Gastrocnemius medialis (tissue), 4 donors: ENCODE results near the gene C16orf95. TPM values are rescaled to one million over a fixed set of nuclear protein-coding genes. Genes with fewer than 3 reads are reported as not detected.

Source experiments
- ATAC-seq, 2 donors: fragments of 150-250 bp; one replicate each; pipeline ENCODE4 v1.9.1; 2016
- DNase-seq, 2 donors: peaks; one replicate each; pipeline ENCODE4 v3.0.0-alpha.2; 2019
- H3K27ac ChIP-seq, 4 donors: fragments of 200-600 bp; sonication (generic); 1 replicate in 1 of 4; 2 replicates in 3 of 4; pipeline ENCODE4 v1.5.1; 2016 to 2018; ENCODE audit warnings: mild to moderate bottlenecking in 2 of 4, moderate library complexity in 1 of 4
- H3K27me3 ChIP-seq, 3 donors: fragments of 200-600 bp; sonication (generic) in 2 of 3; 1 replicate in 1 of 3; 2 replicates in 2 of 3; pipeline versions ENCODE4 v1.5.1 to v1.6.0; 2016 to 2019; ENCODE audit warnings: mild to moderate bottlenecking in 1 of 3, moderate library complexity in 1 of 3
- H3K36me3 ChIP-seq, 2 donors: fragments of 200-600 bp; sonication (generic) in 1 of 2; one replicate each; pipeline ENCODE4 v1.5.1; 2017 to 2018
- H3K4me1 ChIP-seq, 2 donors: fragments of 200-600 bp; sonication (generic) in 1 of 2; one replicate each; pipeline ENCODE4 v1.5.1; 2016 to 2017; ENCODE audit warnings: mild to moderate bottlenecking in 2 of 2
- H3K4me3 ChIP-seq, 4 donors: fragments of 200-600 bp; sonication (generic) in 3 of 4; 1 replicate in 1 of 4; 2 replicates in 3 of 4; pipeline ENCODE4 v1.5.1; 2016 to 2019; ENCODE audit warnings: mild to moderate bottlenecking in 2 of 4
- H3K9me3 ChIP-seq, 3 donors: fragments of 200-600 bp; sonication (generic) in 2 of 3; 1 replicate in 1 of 3; 2 replicates in 2 of 3; pipeline ENCODE4 v1.5.1; 2016 to 2019
- POLR2A ChIP-seq, 2 donors: fragments of 450-650 bp; IDR thresholded peaks; one replicate each; pipeline ENCODE4 v1.6.1; 2017; ENCODE audit warnings: antibody characterized with exemption in 2 of 2, mild to moderate bottlenecking in 2 of 2, moderate library complexity in 2 of 2
- in situ Hi-C, 4 donors: fragments of 200-750 bp; cut with MboI; loops; one replicate each; pipeline versions ENCODE4 v1.15.0 to v1.8.0; 2017; ENCODE audit warnings: low sequenced_read_pairs in 4 of 4
- intact Hi-C: fragments of 100-400 bp; cut with DNase I; formaldehyde crosslinking; loops from one replicate; pipeline ENCODE4 v1.15.1; 2023; ENCODE audit warnings: low total_unique reads
- total RNA-seq, 4 donors: library from RNA; depleted of rRNA; stranded (reverse); fragments of >200 nt; gene quantifications; one replicate each; pipeline versions ENCODE4 v1.1.0 to v1.2.3, GENCODE V29; 2016
- TF ChIP-seq, protein P1 (sequence below), 5 experiments: fragments of 450-650 bp in 3 of 5; fragments of 200-600 bp in 2 of 5; sonication (generic) in 2 of 5; IDR thresholded peaks in 4 of 5; conservative IDR thresholded peaks in 1 of 5; 1 replicate in 4 of 5; 2 replicates in 1 of 5; pipeline ENCODE4 v1.5.1; 2016 to 2019; ENCODE audit warnings: antibody characterized with exemption in 5 of 5, mild to moderate bottlenecking in 3 of 5, moderate library complexity in 3 of 5

The C16orf95 gene
- total RNA-seq, 4 donors from 2014 or later, result 0.22 to 3.8 (median 1.3) TPM

GRCh38 chr16:87328846-87329245 lies 11.7 kb upstream of the C16orf95 start:
- intact Hi-C loops, result no loop called here
- Histone ChIP-seq H3K27me3 (no peaks in the 10 kb centered on the region), H3K4me1 (peaks cover 46 to 65% of the 10 kb centered on the region in 2 donors), H3K27ac (peak overlapping the region; percentile 62 to 78 (median 72)), H3K9me3 (no peaks in the 10 kb centered on the region), H3K36me3 (peaks cover 0 to 41% of the 10 kb centered on the region in 2 donors), H3K4me3 (no peak overlapping the region)
- peak; percentile 13 to 18 for ATAC-seq
- in situ Hi-C loops, result loop anchor here in 1 of 4 donors (10.0 kb wide), 1 partner anchor 46 kb away; no protein-coding TSS in a partner anchor
- TF ChIP-seq POLR2A (IDR thresholded peaks at IDR 0.05), result no peak
- TF ChIP-seq, protein P1, sequence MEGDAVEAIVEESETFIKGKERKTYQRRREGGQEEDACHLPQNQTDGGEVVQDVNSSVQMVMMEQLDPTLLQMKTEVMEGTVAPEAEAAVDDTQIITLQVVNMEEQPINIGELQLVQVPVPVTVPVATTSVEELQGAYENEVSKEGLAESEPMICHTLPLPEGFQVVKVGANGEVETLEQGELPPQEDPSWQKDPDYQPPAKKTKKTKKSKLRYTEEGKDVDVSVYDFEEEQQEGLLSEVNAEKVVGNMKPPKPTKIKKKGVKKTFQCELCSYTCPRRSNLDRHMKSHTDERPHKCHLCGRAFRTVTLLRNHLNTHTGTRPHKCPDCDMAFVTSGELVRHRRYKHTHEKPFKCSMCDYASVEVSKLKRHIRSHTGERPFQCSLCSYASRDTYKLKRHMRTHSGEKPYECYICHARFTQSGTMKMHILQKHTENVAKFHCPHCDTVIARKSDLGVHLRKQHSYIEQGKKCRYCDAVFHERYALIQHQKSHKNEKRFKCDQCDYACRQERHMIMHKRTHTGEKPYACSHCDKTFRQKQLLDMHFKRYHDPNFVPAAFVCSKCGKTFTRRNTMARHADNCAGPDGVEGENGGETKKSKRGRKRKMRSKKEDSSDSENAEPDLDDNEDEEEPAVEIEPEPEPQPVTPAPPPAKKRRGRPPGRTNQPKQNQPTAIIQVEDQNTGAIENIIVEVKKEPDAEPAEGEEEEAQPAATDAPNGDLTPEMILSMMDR (IDR thresholded peaks at IDR 0.05 in 4 of 5, conservative IDR thresholded peaks at IDR 0.05 in 1 of 5), result no peak
- DNase-seq, result no peak

GRCh38 chr16:87327798-87328495 lies 10.8 kb upstream of the C16orf95 start:
- DNase-seq, result no peak
- TF ChIP-seq, protein P1 (IDR thresholded peaks at IDR 0.05 in 4 of 5, conservative IDR thresholded peaks at IDR 0.05 in 1 of 5), result no peak
- no peak for TF ChIP-seq POLR2A (IDR thresholded peaks at IDR 0.05)
- Histone ChIP-seq H3K36me3 (peaks cover 0 to 32% of the 10 kb centered on the region in 2 donors), H3K4me1 (peaks cover 46 to 63% of the 10 kb centered on the region in 2 donors), H3K27me3 (no peaks in the 10 kb centered on the region), H3K9me3 (no peaks in the 10 kb centered on the region), H3K27ac (peak overlapping the region; percentile 62 to 78 (median 74)), H3K4me3 (no peak overlapping the region)
- intact Hi-C loops (no loop called here), in situ Hi-C loops (loop anchor here in 1 of 4 donors (10.0 kb wide), 1 partner anchor 47 kb away; no protein-coding TSS in a partner anchor)
- ATAC-seq, result no peak

DNA sequence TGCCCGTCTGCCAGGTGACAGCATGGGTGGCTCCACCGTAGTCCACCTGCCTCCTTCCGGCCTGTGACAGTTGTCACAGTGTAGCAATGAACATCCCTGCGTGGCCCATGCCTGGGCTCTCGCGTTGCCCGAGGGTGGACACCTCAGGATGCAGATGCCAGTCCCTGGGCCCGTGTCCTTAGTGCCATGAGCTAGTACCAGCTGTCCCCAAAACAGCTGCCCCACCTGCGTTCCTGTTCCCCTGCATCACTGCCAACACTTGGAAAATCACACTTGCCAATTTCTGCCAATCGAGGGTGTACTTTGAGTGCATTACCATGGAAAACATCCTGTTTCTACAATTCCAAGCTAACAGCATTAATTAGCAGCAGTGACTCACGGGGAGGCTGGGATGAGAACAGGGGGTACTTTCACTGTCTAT lies 9.0 kb upstream of the C16orf95 start:
- H3K4me3 ChIP-seq, result no peak overlapping the region
- peak overlapping the region; percentile 62 to 78 (median 74) for H3K27ac ChIP-seq
- peaks cover 35 to 48% of the 10 kb centered on the region in 2 donors for H3K4me1 ChIP-seq
- peaks cover 0 to 27% of the 10 kb centered on the region in 2 donors for H3K36me3 ChIP-seq
- H3K27me3 ChIP-seq, result no peaks in the 10 kb centered on the region
- in situ Hi-C loops, result loop anchor here in 1 of 4 donors (10.0 kb wide), 1 partner anchor 49 kb away; no protein-coding TSS in a partner anchor
- DNase-seq, result peak in 1 of 2 donors; percentile 44
- TF ChIP-seq POLR2A (IDR thresholded peaks at IDR 0.05), result no peak
- TF ChIP-seq, protein P1 (IDR thresholded peaks at IDR 0.05 in 4 of 5, conservative IDR thresholded peaks at IDR 0.05 in 1 of 5), result no peak
- intact Hi-C loops, result no loop called here
- H3K9me3 ChIP-seq, result no peaks in the 10 kb centered on the region
- ATAC-seq, result peak; percentile 12 to 25

GRCh38 chr16:87325423-87325858 lies 8.2 kb upstream of the C16orf95 start:
- no peaks in the 10 kb centered on the region for H3K27me3 ChIP-seq
- peaks cover 35 to 48% of the 10 kb centered on the region in 2 donors for H3K4me1 ChIP-seq
- H3K4me3 ChIP-seq, result no peak overlapping the region
- in situ Hi-C loops, result loop anchor here in 1 of 4 donors (10.0 kb wide), 1 partner anchor 49 kb away; no protein-coding TSS in a partner anchor
- peaks cover 0 to 19% of the 10 kb centered on the region in 2 donors for H3K36me3 ChIP-seq
- peak overlapping the region; percentile 62 to 78 (median 74) for H3K27ac ChIP-seq
- no peaks in the 10 kb centered on the region for H3K9me3 ChIP-seq
- DNase-seq (no peak), ATAC-seq (no peak)
- no peak for TF ChIP-seq POLR2A (IDR thresholded peaks at IDR 0.05)
- TF ChIP-seq, protein P1 (IDR thresholded peaks at IDR 0.05 in 4 of 5, conservative IDR thresholded peaks at IDR 0.05 in 1 of 5), result no peak
- intact Hi-C loops, result loop anchor here (2.0 kb wide), 1 partner anchor 69 kb away; no protein-coding TSS in a partner anchor
